ENCODE results near the gene OR52L1. TPM values are rescaled to one million over a fixed set of nuclear protein-coding genes. Genes with fewer than 3 reads are reported as not detected.

OR52L1 gene
- total RNA-seq, 1 experiment from 2014 or later: not detected

DNA sequence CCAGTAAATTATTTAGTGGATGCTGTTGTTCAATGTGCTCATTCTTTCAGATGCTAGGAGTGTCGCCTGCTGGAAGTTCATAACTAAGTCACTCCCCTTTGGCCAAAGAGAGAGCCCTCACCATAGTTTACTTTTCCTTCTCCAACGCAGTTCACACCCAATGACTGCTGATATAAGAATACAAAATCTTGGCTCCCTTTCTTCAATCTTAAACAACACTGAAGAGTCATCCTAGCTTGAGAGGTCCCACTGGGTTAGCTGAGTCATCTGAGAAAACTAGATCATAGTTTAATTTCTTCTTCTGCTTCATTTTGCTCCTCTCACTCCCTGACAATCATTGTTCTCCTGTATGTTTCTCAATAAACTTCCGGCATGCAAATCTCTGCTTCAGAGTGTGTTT is 5.4 kb upstream of the OR52L1 start:
- no peaks in the 10 kb centered on the region for H3K36me3 ChIP-seq (ENCODE audit: control insufficient read depth, insufficient read depth, low read length)
- POLR2A ChIA-PET: no interaction called here
- H3K4me3 ChIP-seq (ENCODE audit: low read depth in 2 of 2, low read length in 2 of 2): no peak overlapping the region
- DNase-seq (ENCODE audit: low read depth, low spot score) (no peak), ATAC-seq (no peak)
- H3K9me3 ChIP-seq (ENCODE audit: control insufficient read depth, insufficient read depth, low read depth, low read length): no peaks in the 10 kb centered on the region
- no peaks in the 10 kb centered on the region for H3K4me1 ChIP-seq (ENCODE audit: control insufficient read depth, insufficient read depth, low read length)
- CTCF ChIA-PET: interaction anchor here (0.5 to 1.1 kb wide), 3 partner anchors 309 to 1851 kb away, joined by 3 to 5 read pairs (median 4); partner anchors contain the start of gene CAVIN3
- TF ChIP-seq TCF7L2 (IDR thresholded peaks at IDR 0.05; ENCODE audit: low read depth, low read length) (no peak), CTCF (IDR thresholded peaks at IDR 0.05) (no peak), SIN3A (IDR thresholded peaks at IDR 0.05; ENCODE audit: borderline replicate concordance, insufficient read depth, low read depth, low read length) (no peak), POLR2AphosphoS5 (IDR thresholded peaks at IDR 0.05; ENCODE audit: low read depth, low read length) (no peak), REST (IDR thresholded peaks at IDR 0.05; ENCODE audit: insufficient read depth in 1 of 2, low read depth in 2 of 2, low read length in 1 of 2) (no peak)
- in situ Hi-C loops (cut with HindIII; ENCODE audit: low pct_unique_long_range_greater_than_20kb, low sequenced_read_pairs): no loop called here
- H3K27ac ChIP-seq (ENCODE audit: low read length): no peak overlapping the region
- H3K27me3 ChIP-seq (ENCODE audit: control insufficient read depth, insufficient read depth, low read length): peaks cover 4% of the 10 kb centered on the region
- intact Hi-C loops (cut with micrococcal nuclease; ENCODE audit: unreplicated experiment): no loop called here
- no TSS peak for BruUV-seq (replicated peaks)

GRCh38 chr11:5989203-5989602 is 2.4 kb upstream of the OR52L1 start:
- no TSS peak for BruUV-seq (replicated peaks)
- ChIA-PET CTCF (no interaction called here), POLR2A (no interaction called here)
- no peaks in the 10 kb centered on the region for H3K36me3 ChIP-seq (ENCODE audit: control insufficient read depth, insufficient read depth, low read length)
- DNase-seq (ENCODE audit: low read depth, low spot score) (no peak), ATAC-seq (no peak)
- in situ Hi-C loops (cut with HindIII; ENCODE audit: low pct_unique_long_range_greater_than_20kb, low sequenced_read_pairs) (no loop called here), intact Hi-C loops (cut with micrococcal nuclease; ENCODE audit: unreplicated experiment) (no loop called here)
- no peak overlapping the region for H3K27ac ChIP-seq (ENCODE audit: low read length)
- H3K9me3 ChIP-seq (ENCODE audit: control insufficient read depth, insufficient read depth, low read depth, low read length): no peaks in the 10 kb centered on the region
- TF ChIP-seq SIN3A (IDR thresholded peaks at IDR 0.05; ENCODE audit: borderline replicate concordance, insufficient read depth, low read depth, low read length): no peak
- no peak for TF ChIP-seq POLR2AphosphoS5 (IDR thresholded peaks at IDR 0.05; ENCODE audit: low read depth, low read length)
- TF ChIP-seq TCF7L2 (IDR thresholded peaks at IDR 0.05; ENCODE audit: low read depth, low read length): no peak
- TF ChIP-seq REST (IDR thresholded peaks at IDR 0.05; ENCODE audit: insufficient read depth in 1 of 2, low read depth in 2 of 2, low read length in 1 of 2): no peak
- TF ChIP-seq CTCF (IDR thresholded peaks at IDR 0.05): no peak
- no peak overlapping the region for H3K4me3 ChIP-seq (ENCODE audit: low read depth in 2 of 2, low read length in 2 of 2)
- no peaks in the 10 kb centered on the region for H3K4me1 ChIP-seq (ENCODE audit: control insufficient read depth, insufficient read depth, low read length)
- peaks cover 4% of the 10 kb centered on the region for H3K27me3 ChIP-seq (ENCODE audit: control insufficient read depth, insufficient read depth, low read length)

All from Panc1 (cell line).